Endothelial cell of umbilical vein (primary cell): ENCODE measurements around the gene OSGEP.

Experiments
- EZH2 ChIP-seq: IDR thresholded peaks from 2 replicates; pipeline ENCODE4 v1.6.1; 2012; ENCODE audit warnings: borderline replicate concordance, low read depth, mild to moderate bottlenecking, moderate library complexity, low read length, inconsistent platforms; ENCODE audit not compliant: severe bottlenecking
- MYC ChIP-seq: IDR thresholded peaks from one replicate; pipeline ENCODE4 v1.6.1; 2011; ENCODE audit warnings: mild to moderate bottlenecking, low read depth, low read length
- POLR2A ChIP-seq: IDR thresholded peaks from 2 replicates; pipeline ENCODE4 v1.6.1; 2012; ENCODE audit warnings: low read depth, mild to moderate bottlenecking, control low read depth, low read length
- TF ChIP-seq, protein P1 (sequence below): IDR thresholded peaks from 2 replicates; pipeline ENCODE4 v1.6.1; 2011; ENCODE audit not compliant: insufficient read depth, insufficient read length
- TF ChIP-seq, protein P2 (sequence below), 2 donors: IDR thresholded peaks; 1 replicate in 1 of 2; 2 replicates in 1 of 2; pipeline ENCODE4 v1.5.1; 2011; ENCODE audit warnings: low read length in 2 of 2, mild to moderate bottlenecking in 2 of 2, moderate library complexity in 2 of 2, control low read depth in 1 of 2, inconsistent platforms in 1 of 2, low read depth in 1 of 2; ENCODE audit not compliant: insufficient read depth in 1 of 2; ENCODE audit errors: extremely low read depth in 1 of 2

DNA sequence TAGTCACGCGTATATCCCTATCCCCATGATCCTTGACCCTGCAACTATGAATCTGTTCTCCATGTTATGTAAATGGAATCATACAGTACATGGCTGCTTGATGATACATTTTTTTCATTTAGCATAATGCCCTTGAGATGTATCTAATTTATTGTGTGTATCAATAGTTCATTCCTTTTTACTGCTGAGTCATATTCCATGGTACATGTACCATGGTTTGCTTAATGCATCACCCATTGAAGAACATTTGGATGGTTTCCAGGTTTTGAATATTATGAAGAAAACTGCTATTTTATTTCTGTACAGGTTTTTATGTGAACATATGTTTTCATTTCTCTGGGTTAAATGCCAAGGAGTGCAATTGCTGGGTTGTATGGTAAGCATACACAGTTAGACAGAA, 46.7 kb upstream of the OSGEP start:
- TF ChIP-seq, protein P1, sequence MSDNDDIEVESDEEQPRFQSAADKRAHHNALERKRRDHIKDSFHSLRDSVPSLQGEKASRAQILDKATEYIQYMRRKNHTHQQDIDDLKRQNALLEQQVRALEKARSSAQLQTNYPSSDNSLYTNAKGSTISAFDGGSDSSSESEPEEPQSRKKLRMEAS: no peak
- TF ChIP-seq, protein P2, sequence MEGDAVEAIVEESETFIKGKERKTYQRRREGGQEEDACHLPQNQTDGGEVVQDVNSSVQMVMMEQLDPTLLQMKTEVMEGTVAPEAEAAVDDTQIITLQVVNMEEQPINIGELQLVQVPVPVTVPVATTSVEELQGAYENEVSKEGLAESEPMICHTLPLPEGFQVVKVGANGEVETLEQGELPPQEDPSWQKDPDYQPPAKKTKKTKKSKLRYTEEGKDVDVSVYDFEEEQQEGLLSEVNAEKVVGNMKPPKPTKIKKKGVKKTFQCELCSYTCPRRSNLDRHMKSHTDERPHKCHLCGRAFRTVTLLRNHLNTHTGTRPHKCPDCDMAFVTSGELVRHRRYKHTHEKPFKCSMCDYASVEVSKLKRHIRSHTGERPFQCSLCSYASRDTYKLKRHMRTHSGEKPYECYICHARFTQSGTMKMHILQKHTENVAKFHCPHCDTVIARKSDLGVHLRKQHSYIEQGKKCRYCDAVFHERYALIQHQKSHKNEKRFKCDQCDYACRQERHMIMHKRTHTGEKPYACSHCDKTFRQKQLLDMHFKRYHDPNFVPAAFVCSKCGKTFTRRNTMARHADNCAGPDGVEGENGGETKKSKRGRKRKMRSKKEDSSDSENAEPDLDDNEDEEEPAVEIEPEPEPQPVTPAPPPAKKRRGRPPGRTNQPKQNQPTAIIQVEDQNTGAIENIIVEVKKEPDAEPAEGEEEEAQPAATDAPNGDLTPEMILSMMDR (IDR thresholded peaks at IDR 0.05; ENCODE audit: extremely low read depth in 1 of 2, insufficient read depth in 1 of 2, low read depth in 1 of 2, low read length in 2 of 2): no peak
- TF ChIP-seq EZH2 (no peak), POLR2A (no peak), MYC (no peak)
